ENCODE measurements around the gene CELF2. TPM values are rescaled to one million over a fixed set of nuclear protein-coding genes. Genes with fewer than 3 reads are reported as not detected.

Gene CELF2
- total RNA-seq, 1 donor from 2014 or later = 54.3 TPM

DNA sequence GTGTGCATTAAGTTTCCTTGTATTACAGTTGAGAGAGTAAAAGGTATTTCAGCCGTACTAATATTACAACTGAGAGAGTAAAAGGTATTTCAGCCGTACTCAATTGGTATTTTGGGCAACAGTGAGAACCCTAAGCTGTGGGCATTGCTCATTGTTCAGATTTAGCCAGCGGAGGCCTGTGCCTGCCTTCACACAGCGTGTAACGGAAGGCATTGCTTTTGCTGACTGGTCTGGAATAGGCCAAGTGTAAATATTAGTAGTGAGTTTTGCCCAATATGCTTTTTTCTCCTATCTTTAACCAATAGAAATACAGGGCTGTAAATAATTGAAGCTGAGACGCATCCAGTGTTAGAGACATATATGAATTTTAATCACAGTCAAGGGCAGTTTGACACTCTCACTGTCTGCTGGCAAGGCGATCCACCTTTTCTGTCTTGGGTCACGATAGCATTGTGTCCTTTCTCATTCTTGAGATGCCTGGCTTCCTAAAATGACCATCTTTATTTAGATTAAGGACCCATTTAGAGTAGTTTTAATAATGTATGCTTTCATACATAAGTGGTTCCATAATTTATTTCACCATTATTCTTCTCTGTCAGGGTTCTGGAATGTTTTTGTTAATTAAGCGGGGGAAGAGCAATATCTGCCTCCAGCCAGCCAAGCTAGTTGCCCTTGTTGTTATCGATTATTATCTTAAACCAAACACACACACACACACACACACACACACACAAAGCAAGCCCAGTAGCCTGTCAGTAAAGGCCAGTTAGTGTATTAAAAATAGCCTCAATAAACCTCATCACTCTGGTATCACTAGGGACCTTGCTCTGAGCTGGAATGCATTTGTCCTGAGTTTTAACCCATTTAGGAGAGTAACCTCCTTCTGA lies 130.7 kb downstream of the CELF2 start:
- TF ChIP-seq POLR2AphosphoS5 (IDR thresholded peaks at IDR 0.05; ENCODE audit: insufficient read depth in 1 of 2, low read depth in 1 of 2) (no peak), CTCF (IDR thresholded peaks at IDR 0.05) (no peak), POLR2A (IDR thresholded peaks at IDR 0.05) (no peak)
- H3K4me3 ChIP-seq = no peak overlapping the region
- intact Hi-C loops (cut with DNase I) = no loop called here
- no peaks in the 10 kb centered on the region for H3K27me3 ChIP-seq
- H3K9me3 ChIP-seq = no peaks in the 10 kb centered on the region
- no peaks in the 10 kb centered on the region for H3K36me3 ChIP-seq
- DNase-seq (ENCODE audit: extremely low spot score in 2 of 2) = no peak
- H3K4me1 ChIP-seq = peaks cover 18% of the 10 kb centered on the region
- no peak overlapping the region for H3K27ac ChIP-seq

DNA sequence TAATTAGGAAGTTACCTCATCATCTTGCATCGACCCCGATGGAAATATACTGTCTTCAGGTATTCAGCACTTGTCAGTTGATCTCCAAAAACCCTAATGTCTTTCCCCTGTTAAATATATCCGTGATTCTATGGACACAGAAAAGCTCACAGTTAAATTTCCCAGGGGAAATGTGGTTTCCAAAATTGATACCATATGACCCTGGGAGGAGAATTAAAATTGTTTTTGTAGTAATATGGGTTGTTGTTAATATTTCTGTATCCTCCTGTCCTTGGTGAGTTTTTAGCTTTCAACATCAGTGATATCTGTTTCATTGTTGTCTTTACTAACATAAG lies 132.1 kb downstream of the CELF2 start:
- Histone ChIP-seq H3K4me3 (no peak overlapping the region), H3K36me3 (no peaks in the 10 kb centered on the region), H3K4me1 (peaks cover 18% of the 10 kb centered on the region), H3K27ac (no peak overlapping the region), H3K9me3 (no peaks in the 10 kb centered on the region), H3K27me3 (no peaks in the 10 kb centered on the region)
- intact Hi-C loops (cut with DNase I) = no loop called here
- TF ChIP-seq CTCF (IDR thresholded peaks at IDR 0.05) (no peak), POLR2A (IDR thresholded peaks at IDR 0.05) (no peak), POLR2AphosphoS5 (IDR thresholded peaks at IDR 0.05; ENCODE audit: insufficient read depth in 1 of 2, low read depth in 1 of 2) (no peak)
- no peak for DNase-seq (ENCODE audit: extremely low spot score in 2 of 2)

- TF ChIP-seq POLR2AphosphoS5 (IDR thresholded peaks at IDR 0.05; ENCODE audit: insufficient read depth in 1 of 2, low read depth in 1 of 2) (no peak), POLR2A (IDR thresholded peaks at IDR 0.05) (no peak), CTCF (IDR thresholded peaks at IDR 0.05) (no peak)
- Histone ChIP-seq H3K27ac (no peak overlapping the region), H3K36me3 (no peaks in the 10 kb centered on the region), H3K9me3 (no peaks in the 10 kb centered on the region), H3K27me3 (no peaks in the 10 kb centered on the region), H3K4me3 (no peak overlapping the region), H3K4me1 (peaks cover 18% of the 10 kb centered on the region)
- DNase-seq (ENCODE audit: extremely low spot score in 2 of 2) = no peak
- intact Hi-C loops (cut with DNase I) = no loop called here
Measured at GRCh38 chr10:11150231-11150731, 132.6 kb downstream of the CELF2 start.

- TF ChIP-seq CTCF (IDR thresholded peaks at IDR 0.05) = no peak
- no peak for TF ChIP-seq POLR2AphosphoS5 (IDR thresholded peaks at IDR 0.05; ENCODE audit: insufficient read depth in 1 of 2, low read depth in 1 of 2)
- no peak for TF ChIP-seq POLR2A (IDR thresholded peaks at IDR 0.05)
- intact Hi-C loops (cut with DNase I) = no loop called here
- no peaks in the 10 kb centered on the region for H3K27me3 ChIP-seq
- DNase-seq (ENCODE audit: extremely low spot score in 2 of 2) = no peak
- H3K4me3 ChIP-seq = no peak overlapping the region
- peaks cover 18% of the 10 kb centered on the region for H3K4me1 ChIP-seq
- no peaks in the 10 kb centered on the region for H3K9me3 ChIP-seq
- H3K36me3 ChIP-seq = no peaks in the 10 kb centered on the region
- H3K27ac ChIP-seq = no peak overlapping the region
Measured at GRCh38 chr10:11150879-11151415, 133.3 kb downstream of the CELF2 start.

- H3K36me3 ChIP-seq = no peaks in the 10 kb centered on the region
- H3K9me3 ChIP-seq = no peaks in the 10 kb centered on the region
- no peak for DNase-seq (ENCODE audit: extremely low spot score in 2 of 2)
- H3K27me3 ChIP-seq = no peaks in the 10 kb centered on the region
- intact Hi-C loops (cut with DNase I) = no loop called here
- TF ChIP-seq CTCF (IDR thresholded peaks at IDR 0.05) (no peak), POLR2AphosphoS5 (IDR thresholded peaks at IDR 0.05; ENCODE audit: insufficient read depth in 1 of 2, low read depth in 1 of 2) (no peak), POLR2A (IDR thresholded peaks at IDR 0.05) (no peak)
- no peak overlapping the region for H3K27ac ChIP-seq
- no peak overlapping the region for H3K4me3 ChIP-seq
- peaks cover 18% of the 10 kb centered on the region for H3K4me1 ChIP-seq
Measured at GRCh38 chr10:11152801-11153200, 135.1 kb downstream of the CELF2 start.

Data from vagina (tissue), 2 donors.